Activated CD4-positive, CD25-positive, alpha-beta regulatory T cell treated with anti-CD3 and anti-CD28 coated beads, Interleukin-2, amount 50 U/mL, for 72 hours (primary cell): Measurements from ENCODE around the gene RCOR2.

Experiments used
- DNase-seq: peaks from one replicate; pipeline ENCODE4 v3.0.0; 2021

Gene RCOR2

DNA sequence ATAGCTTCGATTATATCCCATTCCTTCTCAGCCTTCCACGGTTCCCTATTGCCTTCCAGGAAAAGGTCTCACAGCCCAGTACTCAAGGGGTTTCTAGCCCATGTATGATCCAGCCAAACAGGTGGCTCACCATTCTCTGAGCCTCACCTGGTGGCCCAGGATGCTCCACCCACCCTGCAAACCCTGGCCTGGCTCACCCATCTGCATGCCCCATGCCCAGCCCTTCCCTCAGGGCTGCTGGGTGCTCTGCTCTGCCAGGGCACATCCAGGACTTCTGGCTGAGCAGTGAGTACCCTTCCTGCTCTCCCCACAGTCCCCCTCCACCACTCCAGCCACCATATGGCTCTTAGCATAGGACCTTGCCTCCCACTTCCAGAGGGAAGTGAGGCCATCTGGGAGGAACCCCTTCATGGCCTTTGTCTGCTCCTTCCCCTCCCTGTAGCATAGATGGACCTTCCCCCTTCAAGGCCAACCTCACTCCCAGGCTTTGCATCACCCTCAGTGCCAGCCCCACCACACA, 5.8 kb upstream of the RCOR2 start:
- DNase-seq: no peak

DNA sequence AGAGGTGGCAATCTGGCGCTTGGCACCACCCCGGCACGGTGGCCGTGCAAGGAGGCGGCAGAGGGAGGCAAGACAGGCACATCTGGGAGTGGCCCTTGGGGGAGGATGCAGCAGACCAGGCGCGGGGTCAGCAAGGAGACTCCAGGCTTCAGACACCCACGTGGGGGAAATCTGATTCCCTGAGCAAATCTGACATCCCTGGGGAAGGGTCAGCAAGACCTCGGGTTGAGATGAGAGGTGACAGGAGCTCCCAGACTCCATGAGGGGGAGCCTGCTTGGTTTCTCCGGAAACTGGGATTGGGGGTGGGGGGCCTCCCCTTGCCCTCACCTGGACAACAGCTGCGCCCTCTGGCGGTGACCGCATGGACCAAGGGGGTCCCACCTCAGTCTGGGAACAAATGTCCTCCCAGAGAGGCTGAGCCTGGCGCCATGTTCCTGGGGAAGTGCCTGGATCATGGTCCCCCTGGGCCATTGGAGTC, 4.0 kb upstream of the RCOR2 start:
- no peak for DNase-seq

DNA sequence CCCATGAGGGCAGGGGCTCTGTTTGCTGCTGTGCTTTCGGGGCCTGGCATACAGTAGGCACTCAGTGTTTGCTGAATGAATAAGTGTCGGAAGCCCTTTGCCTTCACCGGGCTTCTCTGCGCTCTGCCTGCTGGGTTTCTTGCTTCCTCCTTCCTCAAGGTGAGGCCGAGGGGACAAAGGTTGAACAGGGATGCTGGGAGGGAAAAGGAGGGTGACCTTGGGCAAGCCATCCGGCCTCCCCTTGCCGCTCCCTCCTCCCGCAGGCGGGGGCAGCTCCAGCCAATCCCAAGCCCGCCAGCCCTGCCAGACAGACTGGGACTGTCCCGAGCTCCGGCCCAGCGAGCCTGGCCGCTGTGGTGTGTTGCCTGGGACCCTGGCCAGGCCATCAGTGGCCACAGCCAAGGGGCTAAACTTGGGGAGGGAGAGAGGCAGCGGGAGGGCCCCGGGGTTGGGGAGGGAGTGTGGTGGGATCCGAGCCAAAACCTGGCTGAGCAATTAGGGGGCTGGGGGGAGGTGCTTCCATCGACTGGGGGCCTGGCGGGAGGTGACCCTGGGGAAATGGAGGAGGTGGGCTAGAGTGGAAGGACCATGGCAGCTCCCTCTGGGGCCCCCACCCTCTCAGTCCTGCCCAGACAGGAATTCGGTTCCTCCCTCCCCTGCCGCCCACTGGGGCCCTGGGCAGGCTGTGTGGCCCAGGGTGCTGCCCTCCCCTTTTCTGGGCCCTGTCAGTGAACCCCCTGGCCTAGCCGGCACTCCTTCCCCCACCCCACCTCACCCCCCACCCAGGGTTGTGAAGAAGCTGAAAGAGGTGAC, 3.4 kb upstream of the RCOR2 start:
- no peak for DNase-seq

DNA sequence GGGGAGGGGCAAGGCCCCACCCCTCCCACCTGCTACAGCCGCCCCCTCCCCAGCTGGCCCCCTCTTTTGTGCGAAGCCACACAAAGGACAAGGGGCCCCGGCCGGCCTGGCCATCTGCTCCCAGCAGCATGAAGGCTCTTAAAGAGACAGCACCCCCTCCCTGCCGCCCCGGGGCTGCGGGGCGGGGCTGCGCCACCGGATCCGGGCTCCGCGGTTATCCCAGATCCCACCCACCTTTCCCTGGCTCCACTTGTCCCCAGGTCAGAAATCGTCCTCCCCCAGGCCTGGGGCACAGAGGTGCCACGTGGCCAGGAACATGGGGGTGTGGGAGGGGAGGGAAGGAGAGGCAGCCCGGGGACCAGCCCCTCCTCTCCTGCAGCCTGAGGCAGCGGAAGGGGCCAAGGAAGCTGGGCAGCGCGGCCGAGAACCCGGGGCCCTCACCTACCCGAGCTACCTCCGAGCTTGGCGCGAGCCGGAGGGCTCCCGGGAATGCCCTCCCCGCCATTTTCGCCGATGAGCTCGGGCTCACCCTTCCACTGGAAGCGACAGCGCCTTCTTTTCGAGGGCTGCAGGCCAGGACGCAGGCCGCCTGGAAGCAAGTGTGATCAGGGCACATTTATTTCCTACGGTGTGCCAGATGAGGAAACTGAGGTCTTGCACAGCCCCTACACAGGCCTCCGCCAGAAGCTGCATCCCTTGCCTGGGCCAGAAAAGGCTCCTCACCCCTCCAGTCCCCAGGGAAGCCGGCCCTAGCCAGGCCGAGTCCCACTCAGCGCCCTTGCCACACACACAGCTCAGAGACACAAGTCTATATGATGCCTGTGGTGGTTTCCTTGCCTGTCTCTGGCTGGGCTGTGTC, 2.5 kb upstream of the RCOR2 start:
- DNase-seq: no peak

DNA sequence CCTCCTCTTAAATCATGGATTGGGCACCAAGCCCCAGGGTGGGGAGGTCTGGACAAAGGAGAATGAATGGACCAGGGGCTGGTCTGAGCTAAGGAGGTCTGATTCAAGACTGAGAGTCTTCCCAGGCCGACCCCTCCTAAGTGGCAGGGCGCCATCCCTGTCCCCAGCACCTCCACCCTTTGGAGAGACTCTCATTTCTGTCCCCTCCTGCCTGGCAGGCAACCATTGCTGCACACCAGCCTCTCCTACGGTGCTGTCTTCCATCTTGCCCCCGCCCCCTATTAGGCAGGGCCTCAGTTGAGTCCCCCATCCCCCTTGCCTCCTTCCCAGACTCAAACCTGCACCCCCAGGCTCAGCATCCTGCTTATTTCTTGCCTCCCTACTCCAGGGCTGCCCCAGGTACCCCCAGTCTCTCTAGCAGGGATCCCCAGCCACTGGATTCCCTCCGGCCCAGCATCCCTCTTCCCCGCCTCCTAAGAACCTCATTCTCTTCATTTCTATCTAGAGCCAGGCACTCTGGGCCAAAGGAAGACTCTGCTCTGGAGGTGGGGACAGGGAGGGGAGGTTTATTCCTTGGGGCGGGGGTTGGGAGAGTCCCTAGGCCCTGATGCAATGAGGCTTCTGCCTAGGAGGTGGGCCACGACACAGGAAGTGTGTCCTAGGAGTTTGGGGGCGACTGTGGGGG, 1.7 kb upstream of the RCOR2 start:
- no peak for DNase-seq

DNA sequence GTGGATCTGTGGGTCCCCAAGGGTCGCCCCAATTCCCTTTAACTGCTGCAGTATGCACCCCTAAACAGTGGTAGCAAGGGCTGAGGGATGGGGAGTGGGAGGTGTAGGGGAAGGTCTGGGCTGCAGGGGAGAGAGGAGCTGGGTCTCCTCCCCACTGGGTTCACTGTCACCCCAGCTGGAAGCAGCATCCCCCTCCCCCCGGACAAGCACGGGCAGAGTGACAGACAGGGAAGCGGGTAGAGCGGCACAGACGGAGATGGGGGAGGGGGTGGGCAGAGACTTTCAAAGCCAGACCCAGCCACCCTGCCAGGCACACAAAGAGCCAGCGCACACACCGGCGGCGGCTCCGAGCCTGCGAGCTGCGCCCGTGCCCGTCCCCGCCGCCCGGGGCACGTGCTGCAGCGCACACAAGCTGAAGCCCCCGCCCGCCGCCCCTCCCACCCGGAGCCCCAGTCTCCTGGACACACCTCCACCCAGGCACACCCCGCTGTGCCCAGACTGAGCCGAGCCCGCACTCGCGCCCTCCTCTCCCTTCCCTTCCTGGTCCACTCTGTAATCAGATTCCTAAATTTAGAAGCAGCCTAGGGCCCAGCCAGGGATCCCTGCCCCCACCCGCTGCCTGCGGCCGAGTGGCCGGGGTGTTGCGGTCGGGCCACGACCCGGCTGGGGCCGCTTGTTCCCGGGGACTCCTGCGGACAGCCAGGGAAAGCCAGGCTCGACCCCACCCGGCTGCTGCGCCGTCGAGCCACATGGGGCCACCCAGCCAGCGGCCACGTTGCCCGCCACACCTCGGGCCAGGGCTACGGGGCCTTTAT, 935 bp upstream of the RCOR2 start:
- no peak for DNase-seq

DNA sequence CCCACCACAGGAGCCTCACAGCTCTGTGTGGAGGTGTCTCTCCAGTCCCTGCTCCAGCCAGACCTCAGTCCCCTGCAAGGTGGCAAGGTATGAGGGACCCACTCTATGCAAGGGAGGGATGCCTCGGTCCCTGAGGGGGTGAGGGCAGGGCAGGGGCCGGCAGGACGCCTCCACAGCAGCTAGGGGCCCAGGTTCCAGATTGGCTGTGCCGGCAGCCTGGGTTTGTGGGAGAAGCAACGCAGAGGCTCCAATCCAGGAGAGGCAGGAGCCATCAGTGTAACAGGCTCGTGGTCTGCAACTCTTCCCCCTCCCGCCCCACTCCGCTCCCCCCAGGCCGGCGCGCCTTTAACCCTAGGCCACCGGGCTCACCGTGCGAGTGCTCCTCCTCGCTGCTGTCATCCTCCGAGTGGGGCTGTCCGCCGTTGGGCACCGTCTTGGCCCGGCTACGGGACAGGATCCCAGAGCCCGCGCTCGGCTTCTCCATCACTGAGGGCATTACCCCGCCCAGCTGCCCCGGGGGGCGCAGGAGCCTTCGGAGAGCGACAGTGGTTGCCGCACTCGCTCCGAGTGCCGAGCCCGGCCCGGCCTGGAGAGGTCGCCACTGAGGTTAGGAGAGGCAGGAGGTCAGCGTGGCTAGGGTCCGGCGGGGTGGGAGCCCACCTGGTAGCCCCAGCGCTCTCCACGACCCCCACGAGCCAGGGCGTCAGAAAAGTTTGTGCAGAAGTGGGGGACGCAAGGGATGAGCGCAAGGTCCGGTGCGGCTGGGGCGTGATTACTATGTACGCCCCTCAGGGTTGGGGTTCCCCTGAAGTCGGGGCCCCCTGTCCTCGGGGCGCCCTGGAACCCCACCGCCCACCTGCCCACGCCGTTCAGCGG, 765 bp downstream of the RCOR2 start:
- DNase-seq: peak; percentile 51

DNA sequence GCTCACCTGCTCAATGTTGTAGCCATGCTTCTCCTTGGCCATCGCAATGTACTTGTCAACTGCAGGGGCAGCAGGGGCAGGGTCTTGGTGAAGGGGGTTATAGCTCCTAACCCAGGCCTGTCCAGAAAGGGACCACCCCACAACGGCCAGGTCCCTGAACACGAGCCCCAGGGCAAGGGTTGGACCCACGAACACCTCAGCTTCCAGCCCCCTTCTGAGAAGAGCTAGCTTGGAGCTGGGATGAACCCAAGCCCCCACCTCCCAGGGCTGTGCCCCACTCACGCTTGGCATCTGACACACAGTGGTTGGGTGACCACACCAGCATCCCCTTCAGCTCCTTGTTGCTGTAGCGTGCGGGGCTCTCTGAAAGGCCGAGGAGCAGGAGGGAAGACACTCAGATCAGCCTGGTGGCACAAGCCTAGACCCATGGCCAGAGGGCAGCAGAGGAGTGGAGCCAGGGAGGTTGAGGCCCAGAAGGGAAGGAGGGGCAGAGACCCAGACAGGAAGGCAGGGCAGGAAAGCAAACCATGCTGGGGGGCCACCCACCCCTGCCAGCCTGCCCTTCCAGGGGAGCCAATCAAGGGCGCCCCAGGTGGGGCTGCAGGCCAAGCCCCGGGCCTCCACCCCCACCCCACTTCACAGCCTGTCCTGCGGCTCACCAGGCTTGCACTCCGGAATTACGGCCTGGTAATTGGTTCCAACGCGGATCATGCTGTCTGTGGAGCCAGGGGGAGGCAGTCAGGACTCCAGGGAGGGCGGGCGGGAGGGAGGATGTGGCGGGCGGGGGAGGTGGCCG, 1.9 kb downstream of the RCOR2 start:
- no peak for DNase-seq

DNA sequence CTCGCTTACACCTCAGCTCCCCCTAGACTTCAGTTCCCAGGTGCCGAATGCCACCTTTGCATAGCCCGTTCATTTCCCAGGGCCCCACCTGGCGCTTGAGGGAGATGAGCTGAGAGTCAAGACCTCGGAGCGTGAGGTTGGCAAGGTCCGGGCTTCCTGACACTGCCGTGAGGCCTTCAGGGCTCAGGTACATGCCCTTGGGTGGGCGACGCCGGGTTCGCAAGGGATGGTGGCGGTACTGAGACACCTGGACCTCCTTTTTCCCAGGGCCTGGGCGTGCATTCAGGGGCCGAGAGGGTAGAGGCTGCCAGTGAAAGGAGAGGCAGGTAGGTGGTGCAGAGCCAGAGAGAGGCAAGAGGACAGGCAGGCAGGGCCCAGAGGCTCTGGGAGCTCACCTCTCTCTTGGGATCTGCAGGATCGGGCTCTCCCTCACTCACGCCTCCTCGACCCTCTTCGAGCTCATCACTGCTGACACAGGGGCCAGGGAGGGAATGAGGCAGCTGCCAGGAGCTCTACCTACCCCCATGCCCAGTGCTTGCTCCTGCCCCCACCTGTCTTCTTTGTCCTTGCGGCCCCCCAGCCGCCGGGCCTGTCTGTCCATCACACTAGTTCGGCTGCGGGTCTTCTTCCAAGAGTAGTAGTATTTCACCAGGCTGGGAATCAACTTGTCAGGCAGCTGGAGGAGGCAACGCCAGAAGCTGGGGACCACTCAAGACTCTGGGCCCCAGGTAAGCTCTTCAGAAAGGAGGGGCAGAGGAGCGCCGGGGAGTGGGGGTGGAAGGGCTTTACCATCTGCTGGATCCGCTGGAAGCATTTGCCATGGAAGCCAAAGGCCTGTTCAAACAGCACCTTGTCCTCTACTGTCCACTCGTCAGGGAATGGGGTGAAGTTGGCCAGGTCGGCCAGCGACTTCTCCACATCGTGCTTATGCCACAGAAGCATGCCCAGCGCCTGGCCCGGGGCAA, 2.8 kb downstream of the RCOR2 start:
- DNase-seq: no peak

DNA sequence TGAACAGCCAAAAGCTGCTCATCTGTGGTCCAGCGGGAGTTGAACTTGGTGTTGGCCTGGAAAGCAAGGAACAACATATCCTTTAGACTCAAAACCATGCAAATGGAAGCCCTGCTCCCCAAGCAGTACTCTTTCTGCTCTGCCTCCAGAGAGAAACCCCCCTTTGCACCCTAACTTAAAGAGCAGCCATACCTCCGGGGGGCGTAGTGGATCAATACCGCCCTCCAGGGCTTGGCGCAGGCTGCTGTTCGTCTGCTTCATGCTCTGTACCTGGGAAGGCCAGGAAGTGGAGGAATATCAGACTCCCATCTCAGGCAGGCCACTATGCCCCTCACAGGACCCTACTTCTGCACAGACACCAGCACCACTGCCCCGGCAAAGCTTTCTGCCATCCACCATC, 4.3 kb downstream of the RCOR2 start:
- DNase-seq: no peak

DNA sequence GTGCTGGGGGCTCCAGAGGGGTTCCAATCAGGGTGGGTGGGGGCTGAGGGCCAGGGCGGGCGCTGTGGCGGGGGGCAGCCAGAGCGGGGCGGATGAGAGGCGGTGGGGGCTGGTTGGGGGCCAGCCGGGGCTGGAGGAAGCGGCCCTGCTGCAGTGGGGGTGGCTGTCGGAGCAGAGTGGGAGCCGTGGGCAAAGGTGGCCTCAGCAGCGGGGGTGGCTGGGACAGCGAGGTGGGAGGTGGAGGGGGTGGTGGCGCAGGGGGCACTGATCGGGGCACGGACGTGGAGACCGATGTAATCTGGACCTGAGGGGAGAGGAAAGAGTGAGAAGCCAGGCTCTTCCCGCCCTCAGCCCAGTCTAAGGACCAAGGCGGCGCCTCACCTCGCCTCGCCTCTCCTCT, 5.1 kb downstream of the RCOR2 start:
- DNase-seq: no peak

DNA sequence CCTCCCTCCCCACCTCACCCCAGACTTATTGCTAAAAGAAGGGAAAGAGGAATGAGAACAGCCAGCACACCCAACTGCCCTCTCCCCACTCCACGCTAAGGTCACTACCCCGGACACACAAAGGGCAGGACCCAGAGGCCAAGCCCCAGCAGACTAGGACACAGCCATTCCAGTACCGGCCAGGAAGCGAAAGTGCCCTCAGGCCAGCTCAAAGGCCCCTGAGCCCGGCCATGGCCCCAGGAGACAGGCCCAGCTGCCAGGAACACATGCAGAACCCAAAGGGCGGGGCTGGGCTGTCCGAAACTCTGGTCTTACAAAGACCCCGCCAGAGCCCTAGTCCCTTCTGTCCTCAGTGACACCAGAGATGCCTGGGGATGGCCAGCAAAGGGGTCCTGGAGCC, 5.5 kb downstream of the RCOR2 start:
- DNase-seq: no peak

DNA sequence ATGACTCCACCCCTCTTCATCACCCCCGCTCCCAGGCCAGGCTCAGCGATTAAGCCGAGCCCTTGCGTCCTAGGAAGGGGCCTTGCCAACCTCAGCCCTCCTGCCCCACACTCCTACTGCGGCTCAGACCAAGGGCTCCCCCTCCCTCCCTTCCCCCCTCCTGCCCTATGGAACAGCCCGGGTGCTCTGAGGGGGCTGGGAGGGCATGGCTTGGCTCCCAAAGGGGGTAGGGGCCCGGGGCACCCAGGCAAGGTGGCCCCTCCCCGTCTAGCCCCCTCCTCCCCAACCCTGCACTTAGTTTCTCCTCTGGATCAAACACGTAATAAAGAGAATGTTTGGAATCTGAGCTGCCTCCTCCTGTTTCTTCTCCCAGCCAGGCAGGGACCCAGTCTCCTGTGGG, 6.3 kb downstream of the RCOR2 start:
- no peak for DNase-seq

DNA sequence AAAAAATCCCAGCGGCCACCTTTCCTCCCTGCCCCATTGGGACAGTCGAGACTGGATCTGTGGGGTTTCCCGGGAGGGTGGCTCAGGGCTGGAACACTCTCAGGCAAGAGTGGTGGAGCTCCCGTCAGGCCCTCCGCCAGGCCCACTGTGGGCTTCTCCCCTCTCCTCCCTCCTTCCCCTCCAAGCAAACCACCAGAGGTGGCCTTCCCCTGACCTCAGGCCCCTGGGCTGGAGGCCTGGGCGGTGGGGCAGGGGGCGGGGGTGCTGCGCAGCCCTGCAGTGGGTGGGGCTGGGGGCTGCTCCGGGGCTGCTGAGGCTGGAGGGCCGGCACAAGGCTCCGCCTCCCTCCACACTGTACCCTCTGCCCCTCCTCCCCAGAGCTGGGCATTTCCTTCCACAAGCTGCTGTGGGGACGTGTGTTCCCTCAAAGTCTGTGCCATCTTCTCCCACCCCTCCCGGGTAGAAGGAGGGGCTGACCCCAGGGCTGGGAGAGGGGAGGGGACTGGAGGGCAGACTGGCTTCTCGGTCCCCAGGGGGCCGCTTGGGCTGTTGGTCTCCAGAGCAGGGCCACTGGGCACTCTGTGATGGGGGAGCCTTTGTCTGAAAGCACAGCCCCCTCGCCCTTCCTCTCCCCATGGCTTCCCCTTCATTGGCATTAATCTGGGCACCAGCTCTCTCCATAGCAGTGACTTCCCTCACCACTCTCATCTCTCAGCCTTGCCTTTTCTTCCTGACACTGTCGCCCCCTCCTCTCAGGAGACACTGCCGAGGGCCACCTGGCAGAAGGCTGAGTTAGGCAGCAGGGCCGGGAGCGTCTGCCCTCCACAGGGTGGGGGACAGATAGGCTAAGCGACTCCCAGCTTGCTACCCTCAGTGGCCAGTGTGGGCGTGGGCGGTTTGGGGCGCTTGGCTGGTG, 7.1 kb downstream of the RCOR2 start:
- DNase-seq: no peak

DNA sequence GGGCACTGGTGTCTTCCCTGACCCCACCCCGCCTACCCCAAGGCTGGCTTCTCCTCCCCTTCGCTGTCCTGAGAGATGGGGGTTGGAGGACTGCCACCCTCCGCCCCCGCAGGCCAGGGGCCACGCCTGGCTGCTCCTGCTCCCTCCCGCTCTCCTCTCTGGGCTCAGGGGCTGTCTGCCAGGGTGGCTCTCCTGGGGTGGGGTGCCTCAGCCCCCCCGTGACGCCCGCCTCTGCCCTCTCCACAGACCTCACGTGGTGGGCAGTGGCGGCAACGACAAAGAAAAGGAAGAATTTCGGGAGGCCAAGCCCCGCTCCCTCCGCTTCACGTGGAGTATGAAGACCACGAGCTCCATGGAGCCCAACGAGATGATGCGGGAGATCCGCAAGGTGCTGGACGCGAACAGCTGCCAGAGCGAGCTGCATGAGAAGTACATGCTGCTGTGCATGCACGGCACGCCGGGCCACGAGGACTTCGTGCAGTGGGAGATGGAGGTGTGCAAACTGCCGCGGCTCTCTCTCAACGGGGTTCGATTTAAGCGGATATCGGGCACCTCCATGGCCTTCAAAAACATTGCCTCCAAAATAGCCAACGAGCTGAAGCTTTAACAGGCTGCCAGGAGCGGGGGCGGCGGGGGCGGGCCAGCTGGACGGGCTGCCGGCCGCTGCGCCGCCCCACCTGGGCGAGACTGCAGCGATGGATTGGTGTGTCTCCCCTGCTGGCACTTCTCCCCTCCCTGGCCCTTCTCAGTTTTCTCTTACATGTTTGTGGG, 8.1 kb downstream of the RCOR2 start:
- no peak for DNase-seq

DNA sequence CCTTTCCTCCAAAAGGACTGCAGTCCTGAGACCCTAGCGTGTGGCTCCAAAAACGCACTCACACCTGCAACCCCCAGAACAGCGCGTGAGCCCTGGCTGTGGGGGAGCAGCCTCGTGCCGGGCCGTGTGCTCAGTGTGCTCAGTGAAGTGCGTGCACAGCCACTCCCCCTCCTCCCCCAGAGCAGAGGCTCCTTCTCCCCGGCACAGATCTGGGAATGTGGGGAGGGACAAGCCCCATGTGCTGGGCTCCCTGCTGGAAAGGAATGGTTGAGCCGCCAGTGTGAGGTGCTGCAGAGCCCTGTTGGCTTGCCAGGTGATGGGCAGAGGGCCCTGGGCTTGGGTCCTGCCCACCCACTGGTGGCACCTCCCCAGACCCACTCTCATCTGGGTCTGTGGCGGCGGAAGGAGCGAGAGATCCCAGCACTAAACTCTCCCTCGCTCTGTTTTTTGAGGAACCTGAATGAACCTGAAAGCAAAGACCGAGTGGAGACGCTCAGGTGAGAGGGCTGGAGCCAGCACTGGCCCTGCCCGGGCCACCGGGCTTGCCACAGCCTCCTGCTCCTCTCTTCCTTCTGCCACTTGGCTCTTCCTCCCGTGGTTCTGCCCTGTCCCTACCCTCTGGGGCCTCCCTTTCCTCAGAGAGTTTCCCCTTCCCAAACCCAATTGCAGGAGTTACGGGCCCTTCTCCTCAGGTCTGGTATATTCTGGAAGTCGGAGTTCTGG, 9.0 kb downstream of the RCOR2 start:
- DNase-seq: no peak

DNA sequence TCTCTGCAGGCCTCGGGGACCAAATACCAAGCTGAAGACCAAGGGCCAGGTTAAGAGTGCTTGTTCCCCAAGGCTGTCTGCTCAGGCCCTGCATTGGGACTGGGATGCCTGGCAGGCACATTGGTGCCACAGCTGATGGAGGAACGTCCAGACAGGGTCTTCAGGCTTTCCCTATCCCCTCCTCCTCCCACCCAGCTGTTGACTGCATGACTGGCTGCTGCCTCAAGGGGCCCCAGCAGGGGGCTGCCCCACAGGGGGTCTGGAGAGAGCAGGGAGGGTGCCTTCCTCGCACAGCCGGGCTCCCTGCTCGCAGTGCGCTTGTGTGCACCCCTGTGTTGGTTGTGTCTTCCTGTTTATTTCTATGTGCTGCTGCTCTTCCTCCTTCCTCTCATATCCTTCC, 9.9 kb downstream of the RCOR2 start:
- no peak for DNase-seq
